Measurements from ENCODE around the gene PLXNB1. TPM values are rescaled to one million over a fixed set of nuclear protein-coding genes. Genes with fewer than 3 reads are reported as not detected.

PLXNB1 gene
- total and polyA plus RNA-seq, 2 experiments from 2014 or later = 49.0 to 144 TPM

DNA sequence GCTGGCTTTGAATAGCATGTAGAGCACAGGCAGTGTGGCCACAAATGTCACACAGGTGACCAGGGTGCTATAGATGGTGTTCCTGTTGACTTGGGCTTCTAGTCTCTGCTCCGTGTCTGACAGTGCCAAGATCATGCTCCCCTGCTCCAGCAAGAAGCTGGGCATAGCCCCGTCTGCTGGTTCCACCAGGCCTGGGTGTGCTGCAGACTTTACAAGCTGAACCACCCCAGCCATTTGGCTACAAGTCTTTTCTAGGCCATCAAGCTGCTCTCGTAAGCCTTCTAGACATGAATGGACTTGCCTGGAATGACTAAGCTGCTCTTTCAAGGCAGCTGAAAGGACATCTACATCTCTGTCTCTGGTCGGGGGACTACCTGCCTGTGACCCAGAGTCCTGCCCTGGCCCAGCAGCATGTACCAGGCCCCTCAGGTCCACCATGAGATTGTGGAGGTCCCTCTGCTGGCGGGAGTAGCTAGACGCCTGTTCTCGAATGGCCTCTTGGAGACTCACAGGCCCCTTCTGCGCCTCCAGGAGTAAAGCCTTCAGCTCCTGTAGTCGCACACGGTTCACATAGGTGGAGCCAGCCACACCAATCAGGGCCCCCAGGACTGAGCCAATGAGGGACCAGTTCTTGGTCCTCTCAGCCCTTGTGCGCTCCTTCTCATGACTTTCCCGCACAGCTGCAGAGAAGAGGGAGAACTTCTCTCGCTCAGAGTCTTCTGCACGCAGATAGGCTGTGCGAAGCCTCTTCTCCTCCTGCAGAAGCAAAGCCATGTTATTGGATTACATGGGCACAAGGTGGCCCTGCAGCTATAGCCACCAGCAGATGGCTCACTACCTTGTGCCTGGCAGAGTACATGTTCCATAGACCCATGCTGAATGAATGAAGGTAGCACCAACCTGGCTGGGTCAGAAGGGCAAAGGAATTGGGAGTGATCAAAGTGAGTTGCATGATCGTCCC lies 2.8 kb upstream of the PLXNB1 start:
- H3K27ac Mint-ChIP-seq = peak overlapping the region; percentile 90

DNA sequence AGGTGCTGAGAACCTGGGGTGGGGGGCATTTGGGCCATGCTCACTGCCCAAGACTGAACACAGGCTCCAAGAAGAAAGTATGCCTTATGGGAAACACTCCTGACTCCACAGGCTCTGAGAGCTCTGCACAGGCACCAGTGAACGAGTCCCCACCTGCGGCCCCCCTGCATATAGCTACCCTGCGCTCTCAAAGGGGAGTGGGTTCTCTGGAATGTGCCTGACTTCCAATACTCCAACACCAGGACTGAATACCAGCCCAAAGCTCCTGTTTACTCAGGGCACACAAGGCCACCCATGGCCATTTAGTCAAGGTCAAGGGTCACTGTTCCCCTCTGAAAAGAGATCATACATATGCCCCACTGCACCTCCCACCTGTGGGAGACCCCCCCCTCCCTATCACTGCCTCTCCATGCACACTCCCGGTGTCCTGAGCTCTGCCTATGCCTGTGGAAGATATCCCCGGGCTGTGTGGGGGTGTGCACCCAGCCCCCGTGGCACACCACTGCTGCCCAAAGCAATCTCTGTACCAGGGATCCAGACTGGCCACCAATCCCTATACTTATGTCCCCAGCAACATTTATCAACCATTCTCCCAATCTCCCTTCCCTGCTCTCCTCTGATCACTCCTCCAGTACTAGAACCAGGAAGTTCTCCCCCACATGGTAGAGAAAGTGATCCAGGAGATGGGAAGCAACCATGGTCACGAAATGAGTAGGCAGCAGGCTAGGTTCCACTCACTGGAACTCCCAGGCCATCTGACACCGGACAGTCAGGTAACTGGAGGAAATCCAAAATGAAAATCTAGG lies 1.5 kb upstream of the PLXNB1 start:
- Mint-ChIP-seq H3K9me3 (peaks cover 3% of the 10 kb centered on the region; the same call in 1 of the 3 replicates), H3K4me3 (peak overlapping the region; percentile 88), H3K36me3 (ENCODE audit: low read depth) (peaks cover 45% of the 10 kb centered on the region), H3K27ac (peak overlapping the region; percentile 97), H3K27me3 (ENCODE audit: insufficient read depth, low read depth, poor library complexity) (peaks cover 13% of the 10 kb centered on the region), H3K4me1 (peaks cover 46% of the 10 kb centered on the region)
- Histone ChIP-seq H3K4me3 (peak overlapping the region; percentile 84; the same call in 1 of the 2 replicates), H4K20me1 (replicated peaks; ENCODE audit: insufficient read depth) (peaks cover 7% of the 10 kb centered on the region), H2AFZ (no peak overlapping the region), H3K4me2 (peak overlapping the region; percentile 86; the same call in 1 of the 2 replicates), H3K4me1 (ENCODE audit: insufficient read depth) (peaks cover 35% of the 10 kb centered on the region), H3K36me3 (ENCODE audit: insufficient read depth) (peaks cover 10% of the 10 kb centered on the region), H3K9me2 (ENCODE audit: insufficient read depth) (no peaks in the 10 kb centered on the region), H3K27me3 (ENCODE audit: insufficient read depth) (no peaks in the 10 kb centered on the region), H3K79me2 (replicated peaks; ENCODE audit: insufficient read depth) (peaks cover 41% of the 10 kb centered on the region), H3F3A (replicated peaks; ENCODE audit: low read depth) (peaks cover 39% of the 10 kb centered on the region), H3K27ac (ENCODE audit: low read depth) (peak overlapping the region; percentile 99)
- TF ChIP-seq CTCF (conservative IDR thresholded peaks at IDR 0.05; ENCODE audit: low read depth in 2 of 2) (no peak), STAT1 (IDR thresholded peaks at IDR 0.05; ENCODE audit: unreplicated experiment) (no peak), NANOG (IDR thresholded peaks at IDR 0.05; ENCODE audit: borderline replicate concordance) (no peak), JUNB (IDR thresholded peaks at IDR 0.05; ENCODE audit: unreplicated experiment) (no peak), POLR2AphosphoS5 (IDR thresholded peaks at IDR 0.05; ENCODE audit: low read depth) (no peak)
- ATAC-seq (no peak), DNase-seq (ENCODE audit: low spot score) (no peak)

More for the DNA sequence above, 2.8 kb upstream of the PLXNB1 start:
- H3K27ac ChIP-seq (ENCODE audit: low read depth) = peak overlapping the region; percentile 59; the same call in 1 of the 2 replicates
- H3K27me3 Mint-ChIP-seq (ENCODE audit: insufficient read depth, low read depth, poor library complexity) = peaks cover 9% of the 10 kb centered on the region
- DNase-seq (ENCODE audit: low spot score) (peak; percentile 92), ATAC-seq (peak; percentile 38)
- H3K4me1 Mint-ChIP-seq = peaks cover 36% of the 10 kb centered on the region
- H3K4me1 ChIP-seq (ENCODE audit: insufficient read depth) = peaks cover 23% of the 10 kb centered on the region
- H3F3A ChIP-seq (replicated peaks; ENCODE audit: low read depth) = peaks cover 39% of the 10 kb centered on the region
- H3K36me3 Mint-ChIP-seq (ENCODE audit: low read depth) = peaks cover 41% of the 10 kb centered on the region
- H3K36me3 ChIP-seq (ENCODE audit: insufficient read depth) = peaks cover 10% of the 10 kb centered on the region
- H3K4me2 ChIP-seq = no peak overlapping the region
- H3K9me3 Mint-ChIP-seq = no peaks in the 10 kb centered on the region
- no peak overlapping the region for H3K4me3 ChIP-seq
- no peaks in the 10 kb centered on the region for H3K9me2 ChIP-seq (ENCODE audit: insufficient read depth)
- H4K20me1 ChIP-seq (replicated peaks; ENCODE audit: insufficient read depth) = no peaks in the 10 kb centered on the region; the same call in 1 of the 2 replicates
- no peak overlapping the region; the same call in 2 of the 3 replicates for H3K4me3 Mint-ChIP-seq
- TF ChIP-seq CTCF (conservative IDR thresholded peaks at IDR 0.05; ENCODE audit: low read depth in 2 of 2) = peak; percentile 48 to 68
- TF ChIP-seq NANOG (IDR thresholded peaks at IDR 0.05; ENCODE audit: borderline replicate concordance) = no peak
- peaks cover 29% of the 10 kb centered on the region for H3K79me2 ChIP-seq (replicated peaks; ENCODE audit: insufficient read depth)
- H3K27me3 ChIP-seq (ENCODE audit: insufficient read depth) = no peaks in the 10 kb centered on the region
- H2AFZ ChIP-seq = no peak overlapping the region

All from GM23338 (cell line).